ENCODE results near the gene SELENON.

GRCh38 chr1:25760122-25760719, 39.8 kb upstream of the SELENON start:
- TF ChIP-seq PKNOX1 (IDR thresholded peaks at IDR 0.05), result no peak
- no peak for TF ChIP-seq ZNF384 (IDR thresholded peaks at IDR 0.05)
- TF ChIP-seq ARNT (IDR thresholded peaks at IDR 0.05), result no peak
- no peak for TF ChIP-seq TARDBP (IDR thresholded peaks at IDR 0.05)
- TF ChIP-seq FOXM1 (IDR thresholded peaks at IDR 0.05; ENCODE audit: borderline replicate concordance), result no peak
- TF ChIP-seq BHLHE40 (IDR thresholded peaks at IDR 0.05; ENCODE audit: borderline replicate concordance), result no peak
- no peak for TF ChIP-seq FOXA1 (IDR thresholded peaks at IDR 0.05)
- no peak for TF ChIP-seq CTBP1 (IDR thresholded peaks at IDR 0.05; ENCODE audit: borderline replicate concordance)
- TF ChIP-seq FOXK2 (IDR thresholded peaks at IDR 0.05), result no peak
- no peak for TF ChIP-seq LEF1 (IDR thresholded peaks at IDR 0.05; ENCODE audit: borderline replicate concordance)
- no peak for TF ChIP-seq SP1 (IDR thresholded peaks at IDR 0.05)
- no peak for TF ChIP-seq ELF4 (IDR thresholded peaks at IDR 0.05)
